Neural progenitor cell (in vitro differentiated cells): Measurements from ENCODE around the gene CRYBG3. TPM values are rescaled to one million over a fixed set of nuclear protein-coding genes. Genes with fewer than 3 reads are reported as not detected.
A peak's percentile ranks its signal among the peaks of the same experiment; 100 is the strongest.

Source experiments
- DNase-seq: peaks from one replicate; pipeline ENCODE4 v3.0.0-alpha.2; 2016; ENCODE audit warnings: low spot score
- H2AFZ ChIP-seq: fragments of 200-600 bp; sonication (generic); replicated peaks from 2 replicates; pipeline ENCODE4 v1.6.1; 2016; ENCODE audit warnings: antibody characterized with exemption
- H3F3A ChIP-seq: fragments of 200-600 bp; sonication (generic); 2 replicates; pipeline ENCODE4 v1.6.1; 2016; ENCODE audit warnings: antibody characterized with exemption, low read depth
- H3K27ac ChIP-seq: fragments of 200-600 bp; sonication (generic); 2 replicates; pipeline ENCODE4 v1.5.1; 2016; ENCODE audit warnings: mild to moderate bottlenecking
- H3K27me3 ChIP-seq: fragments of 200-600 bp; sonication (generic); 2 replicates; pipeline ENCODE4 v1.6.1; 2016; ENCODE audit warnings: mild to moderate bottlenecking, moderate library complexity
- H3K36me3 ChIP-seq: fragments of 200-600 bp; sonication (generic); 2 replicates; pipeline ENCODE4 v1.5.1; 2016
- H3K4me1 ChIP-seq: fragments of 200-600 bp; sonication (generic); 2 replicates; pipeline ENCODE4 v1.6.1; 2016; ENCODE audit warnings: mixed run types
- H3K4me2 ChIP-seq: fragments of 200-600 bp; sonication (generic); 2 replicates; pipeline ENCODE4 v1.6.1; 2016
- H3K4me3 ChIP-seq: fragments of 200-600 bp; sonication (generic); 2 replicates; pipeline ENCODE4 v1.5.1; 2016
- H3K79me2 ChIP-seq: fragments of 200-600 bp; sonication (generic); 2 replicates; pipeline ENCODE4 v1.6.1; 2016; ENCODE audit warnings: low read depth
- H3K9ac ChIP-seq: fragments of 200-600 bp; sonication (generic); 2 replicates; pipeline ENCODE4 v1.6.1; 2016
- H3K9me3 ChIP-seq: fragments of 200-600 bp; sonication (generic); 2 replicates; pipeline ENCODE4 v1.5.1; 2016; ENCODE audit warnings: low read depth
- H4K20me1 ChIP-seq: fragments of 200-600 bp; sonication (generic); 2 replicates; pipeline ENCODE4 v1.6.1; 2016; ENCODE audit warnings: low read depth
- H3K27ac Mint-ChIP-seq: 3 replicates; pipeline ENCODE4 v1.8.0; 2021; ENCODE audit warnings: mixed read lengths
- H3K27me3 Mint-ChIP-seq: 2 replicates; pipeline ENCODE4 v1.8.0; 2022; ENCODE audit warnings: low read depth, mild to moderate bottlenecking, inconsistent platforms, moderate library complexity, mixed read lengths; ENCODE audit not compliant: insufficient read depth
- H3K36me3 Mint-ChIP-seq: 3 replicates; pipeline ENCODE4 v1.8.0; 2021; ENCODE audit warnings: mixed read lengths
- H3K4me1 Mint-ChIP-seq: 3 replicates; pipeline ENCODE4 v1.8.0; 2021; ENCODE audit warnings: mixed read lengths
- H3K4me3 Mint-ChIP-seq: 3 replicates; pipeline ENCODE4 v1.8.0; 2021; ENCODE audit warnings: mild to moderate bottlenecking, moderate library complexity, mixed read lengths
- H3K9me3 Mint-ChIP-seq: 3 replicates; pipeline ENCODE4 v1.8.0; 2020; ENCODE audit warnings: mixed read lengths
- EZH2 ChIP-seq: fragments of 200-600 bp; sonication (generic); IDR thresholded peaks from 2 replicates; pipeline ENCODE4 v1.6.1; 2017; ENCODE audit warnings: antibody characterized with exemption, mild to moderate bottlenecking, moderate library complexity
- EZH2phosphoT487 ChIP-seq: fragments of 200-600 bp; sonication (generic); IDR thresholded peaks from 2 replicates; pipeline ENCODE4 v1.6.1; 2017; ENCODE audit warnings: antibody characterized with exemption
- total RNA-seq: library from RNA; depleted of rRNA; stranded (reverse); fragments of >200 nt; gene quantifications from 2 replicates; pipeline ENCODE4 v1.2.3, GENCODE V29; 2015; ENCODE audit warnings: low replicate concordance
- TF ChIP-seq, protein P1 (sequence below): fragments of 200-600 bp; sonication (generic); IDR thresholded peaks from 2 replicates; pipeline ENCODE4 v1.5.1; 2017; ENCODE audit warnings: antibody characterized with exemption, mild to moderate bottlenecking

CRYBG3 gene
- total RNA-seq, 1 donor from 2014 or later: 12.3 TPM

GRCh38 chr3:97885931-97886824 lies 64.4 kb downstream of the CRYBG3 start:
- Histone ChIP-seq H3K9me3 (no peaks in the 10 kb centered on the region), H4K20me1 (no peaks in the 10 kb centered on the region), H3K36me3 (no peaks in the 10 kb centered on the region), H3K27me3 (no peaks in the 10 kb centered on the region), H3K79me2 (no peaks in the 10 kb centered on the region), H3K27ac (no peak overlapping the region), H2AFZ (no peak overlapping the region), H3K4me2 (no peak overlapping the region), H3K4me3 (no peak overlapping the region), H3F3A (no peaks in the 10 kb centered on the region), H3K4me1 (no peaks in the 10 kb centered on the region), H3K9ac (no peak overlapping the region)
- Mint-ChIP-seq H3K27me3 (no peaks in the 10 kb centered on the region), H3K36me3 (peaks cover 10% of the 10 kb centered on the region), H3K4me1 (no peaks in the 10 kb centered on the region), H3K4me3 (no peak overlapping the region), H3K9me3 (no peaks in the 10 kb centered on the region), H3K27ac (no peak overlapping the region)
- TF ChIP-seq EZH2phosphoT487: no peak
- TF ChIP-seq, protein P1, sequence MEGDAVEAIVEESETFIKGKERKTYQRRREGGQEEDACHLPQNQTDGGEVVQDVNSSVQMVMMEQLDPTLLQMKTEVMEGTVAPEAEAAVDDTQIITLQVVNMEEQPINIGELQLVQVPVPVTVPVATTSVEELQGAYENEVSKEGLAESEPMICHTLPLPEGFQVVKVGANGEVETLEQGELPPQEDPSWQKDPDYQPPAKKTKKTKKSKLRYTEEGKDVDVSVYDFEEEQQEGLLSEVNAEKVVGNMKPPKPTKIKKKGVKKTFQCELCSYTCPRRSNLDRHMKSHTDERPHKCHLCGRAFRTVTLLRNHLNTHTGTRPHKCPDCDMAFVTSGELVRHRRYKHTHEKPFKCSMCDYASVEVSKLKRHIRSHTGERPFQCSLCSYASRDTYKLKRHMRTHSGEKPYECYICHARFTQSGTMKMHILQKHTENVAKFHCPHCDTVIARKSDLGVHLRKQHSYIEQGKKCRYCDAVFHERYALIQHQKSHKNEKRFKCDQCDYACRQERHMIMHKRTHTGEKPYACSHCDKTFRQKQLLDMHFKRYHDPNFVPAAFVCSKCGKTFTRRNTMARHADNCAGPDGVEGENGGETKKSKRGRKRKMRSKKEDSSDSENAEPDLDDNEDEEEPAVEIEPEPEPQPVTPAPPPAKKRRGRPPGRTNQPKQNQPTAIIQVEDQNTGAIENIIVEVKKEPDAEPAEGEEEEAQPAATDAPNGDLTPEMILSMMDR: no peak
- no peak for TF ChIP-seq EZH2
- no peak for DNase-seq

DNA sequence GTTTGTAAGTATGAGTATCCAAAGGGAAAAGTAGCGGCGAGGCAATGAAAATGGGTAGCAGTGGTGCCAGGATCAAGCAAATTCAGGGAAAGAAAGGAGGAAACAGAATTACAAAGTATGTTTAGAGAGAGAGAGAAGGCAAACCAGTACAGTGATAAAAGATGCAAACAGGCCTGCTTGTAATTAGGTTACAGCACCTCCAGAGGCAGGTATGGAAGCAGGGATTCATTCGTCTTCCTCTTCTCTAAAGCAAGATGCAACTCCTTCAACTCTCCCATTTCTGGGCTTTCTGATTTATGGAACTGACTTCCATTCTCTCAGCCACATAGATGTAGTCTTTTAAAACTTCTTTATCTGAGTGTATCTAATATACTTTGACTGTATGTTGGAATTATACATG lies 68.0 kb downstream of the CRYBG3 start:
- no peak overlapping the region for H3K9ac ChIP-seq
- no peak overlapping the region for H3K4me2 ChIP-seq
- no peaks in the 10 kb centered on the region for H3K9me3 ChIP-seq
- TF ChIP-seq, protein P1: peak; percentile 12
- TF ChIP-seq EZH2: no peak
- TF ChIP-seq EZH2phosphoT487: no peak
- H4K20me1 ChIP-seq: no peaks in the 10 kb centered on the region
- Mint-ChIP-seq H3K27ac (no peak overlapping the region), H3K36me3 (peaks cover 10% of the 10 kb centered on the region), H3K9me3 (no peaks in the 10 kb centered on the region), H3K4me1 (no peaks in the 10 kb centered on the region), H3K27me3 (no peaks in the 10 kb centered on the region), H3K4me3 (no peak overlapping the region)
- no peak overlapping the region for H3K27ac ChIP-seq
- H3K4me1 ChIP-seq: no peaks in the 10 kb centered on the region
- no peak for DNase-seq
- H3K27me3 ChIP-seq: no peaks in the 10 kb centered on the region
- no peak overlapping the region for H3K4me3 ChIP-seq
- H3K36me3 ChIP-seq: no peaks in the 10 kb centered on the region
- no peak overlapping the region for H2AFZ ChIP-seq
- no peaks in the 10 kb centered on the region for H3K79me2 ChIP-seq
- no peaks in the 10 kb centered on the region for H3F3A ChIP-seq

DNA sequence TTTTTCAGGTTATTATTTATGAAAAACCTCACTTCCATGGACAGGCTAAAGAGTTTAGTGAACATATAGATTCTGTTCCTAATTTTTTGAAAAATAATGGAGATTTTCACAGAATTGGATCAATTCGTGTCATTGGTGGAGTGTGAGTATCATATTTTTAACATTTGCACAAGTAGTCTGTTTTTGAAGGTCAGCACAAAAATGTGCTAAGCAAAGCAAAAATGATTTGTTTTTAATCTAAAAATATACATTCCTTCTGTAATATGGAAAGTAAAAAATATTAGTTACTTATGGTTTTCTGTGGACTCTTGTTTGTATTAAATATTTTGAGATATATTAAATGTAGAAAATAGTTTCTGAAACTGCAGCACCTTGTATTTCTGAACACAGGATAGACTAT lies 71.0 kb downstream of the CRYBG3 start:
- Histone ChIP-seq H4K20me1 (no peaks in the 10 kb centered on the region), H3K36me3 (no peaks in the 10 kb centered on the region), H3K79me2 (no peaks in the 10 kb centered on the region), H3K4me1 (no peaks in the 10 kb centered on the region), H3K27me3 (no peaks in the 10 kb centered on the region), H2AFZ (no peak overlapping the region), H3F3A (no peaks in the 10 kb centered on the region), H3K9ac (no peak overlapping the region), H3K4me3 (no peak overlapping the region), H3K4me2 (no peak overlapping the region), H3K9me3 (no peaks in the 10 kb centered on the region), H3K27ac (no peak overlapping the region)
- peaks cover 3% of the 10 kb centered on the region for H3K4me1 Mint-ChIP-seq
- TF ChIP-seq, protein P1: no peak
- no peak for TF ChIP-seq EZH2
- TF ChIP-seq EZH2phosphoT487: no peak
- no peak overlapping the region for H3K27ac Mint-ChIP-seq
- no peak for DNase-seq
- H3K4me3 Mint-ChIP-seq: no peak overlapping the region
- H3K36me3 Mint-ChIP-seq: peaks cover 2% of the 10 kb centered on the region
- no peaks in the 10 kb centered on the region for H3K27me3 Mint-ChIP-seq
- no peaks in the 10 kb centered on the region for H3K9me3 Mint-ChIP-seq
